ENCODE results near the gene SH3GLB1.

SH3GLB1 gene

DNA sequence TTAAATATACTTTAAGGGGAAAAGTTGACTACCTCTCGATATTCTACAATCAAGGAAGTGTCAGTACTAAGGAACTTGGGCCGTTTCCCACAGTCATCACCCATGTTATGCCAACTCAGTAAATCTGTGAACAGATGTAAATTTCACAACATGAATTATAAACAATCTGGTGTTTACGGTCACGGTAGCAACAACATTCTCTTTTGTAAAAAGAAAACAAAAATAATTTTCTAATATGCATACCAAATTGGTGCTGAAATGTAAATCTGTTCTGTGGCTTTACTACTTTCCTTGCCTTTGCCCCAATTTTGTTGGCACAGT is 1.2 kb downstream of the SH3GLB1 start:
- Histone ChIP-seq H3K27ac (peak overlapping the region; percentile 89), H3K4me3 (ENCODE audit: low read depth, low read length) (peak overlapping the region; percentile 88), H3K27me3 (ENCODE audit: insufficient read depth, low read depth, severe bottlenecking) (no peaks in the 10 kb centered on the region), H3K36me3 (peaks cover 8% of the 10 kb centered on the region), H3K9me3 (ENCODE audit: severe bottlenecking) (no peaks in the 10 kb centered on the region)
- TF ChIP-seq, protein P1, sequence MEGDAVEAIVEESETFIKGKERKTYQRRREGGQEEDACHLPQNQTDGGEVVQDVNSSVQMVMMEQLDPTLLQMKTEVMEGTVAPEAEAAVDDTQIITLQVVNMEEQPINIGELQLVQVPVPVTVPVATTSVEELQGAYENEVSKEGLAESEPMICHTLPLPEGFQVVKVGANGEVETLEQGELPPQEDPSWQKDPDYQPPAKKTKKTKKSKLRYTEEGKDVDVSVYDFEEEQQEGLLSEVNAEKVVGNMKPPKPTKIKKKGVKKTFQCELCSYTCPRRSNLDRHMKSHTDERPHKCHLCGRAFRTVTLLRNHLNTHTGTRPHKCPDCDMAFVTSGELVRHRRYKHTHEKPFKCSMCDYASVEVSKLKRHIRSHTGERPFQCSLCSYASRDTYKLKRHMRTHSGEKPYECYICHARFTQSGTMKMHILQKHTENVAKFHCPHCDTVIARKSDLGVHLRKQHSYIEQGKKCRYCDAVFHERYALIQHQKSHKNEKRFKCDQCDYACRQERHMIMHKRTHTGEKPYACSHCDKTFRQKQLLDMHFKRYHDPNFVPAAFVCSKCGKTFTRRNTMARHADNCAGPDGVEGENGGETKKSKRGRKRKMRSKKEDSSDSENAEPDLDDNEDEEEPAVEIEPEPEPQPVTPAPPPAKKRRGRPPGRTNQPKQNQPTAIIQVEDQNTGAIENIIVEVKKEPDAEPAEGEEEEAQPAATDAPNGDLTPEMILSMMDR (IDR thresholded peaks at IDR 0.05; ENCODE audit: low read depth, low read length), result no peak
- no peak for DNase-seq

DNA sequence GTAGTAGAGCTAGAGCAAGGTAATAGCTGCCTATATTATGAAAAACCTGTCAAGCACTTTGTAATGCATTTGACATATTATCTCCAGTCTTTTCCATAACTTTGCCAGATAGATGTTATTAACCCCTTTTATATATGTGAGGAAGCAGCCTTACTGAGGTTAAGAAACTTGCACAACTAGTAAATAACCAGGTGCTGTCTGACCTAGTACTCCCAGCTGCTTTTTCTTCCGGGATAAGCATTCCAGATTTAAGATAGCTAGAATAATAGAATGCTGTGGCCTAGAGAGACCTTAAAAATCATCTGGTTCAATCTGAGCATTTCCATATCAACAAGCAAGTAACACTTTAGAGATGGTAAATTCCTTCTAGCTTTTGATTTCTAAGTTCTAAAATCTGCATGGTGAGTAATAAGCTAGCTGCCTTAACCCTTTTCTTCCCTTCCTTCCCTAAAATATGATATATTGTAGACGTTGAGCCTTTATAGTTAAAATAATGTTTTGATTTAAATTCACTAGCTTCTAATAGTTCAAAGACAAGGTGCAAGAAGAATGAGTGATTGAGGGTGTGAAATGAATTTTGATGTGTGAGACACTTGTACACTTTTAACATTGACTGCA is 1.8 kb downstream of the SH3GLB1 start:
- Histone ChIP-seq H3K4me3 (ENCODE audit: low read depth, low read length) (peak overlapping the region; percentile 88), H3K27ac (no peak overlapping the region)

GRCh38 chr1:86708920-86709319 is 4.5 kb downstream of the SH3GLB1 start:
- H3K36me3 ChIP-seq, result peaks cover 8% of the 10 kb centered on the region
- no peaks in the 10 kb centered on the region for H3K27me3 ChIP-seq (ENCODE audit: insufficient read depth, low read depth, severe bottlenecking)
- TF ChIP-seq, protein P1 (IDR thresholded peaks at IDR 0.05; ENCODE audit: low read depth, low read length), result no peak
- no peak overlapping the region for H3K27ac ChIP-seq
- DNase-seq, result no peak
- H3K9me3 ChIP-seq (ENCODE audit: severe bottlenecking), result no peaks in the 10 kb centered on the region
- no peak overlapping the region for H3K4me3 ChIP-seq (ENCODE audit: low read depth, low read length)

More for the DNA sequence above, 1.8 kb downstream of the SH3GLB1 start:
- H3K27me3 ChIP-seq (ENCODE audit: insufficient read depth, low read depth, severe bottlenecking), result no peaks in the 10 kb centered on the region
- TF ChIP-seq, protein P1 (IDR thresholded peaks at IDR 0.05; ENCODE audit: low read depth, low read length), result no peak
- DNase-seq, result no peak
- peaks cover 8% of the 10 kb centered on the region for H3K36me3 ChIP-seq
- no peaks in the 10 kb centered on the region for H3K9me3 ChIP-seq (ENCODE audit: severe bottlenecking)

- TF ChIP-seq, protein P1 (IDR thresholded peaks at IDR 0.05; ENCODE audit: low read depth, low read length), result no peak
- DNase-seq, result no peak
- Histone ChIP-seq H3K36me3 (peaks cover under 1% of the 10 kb centered on the region), H3K4me3 (ENCODE audit: low read depth, low read length) (no peak overlapping the region), H3K27ac (no peak overlapping the region), H3K9me3 (ENCODE audit: severe bottlenecking) (no peaks in the 10 kb centered on the region), H3K27me3 (ENCODE audit: insufficient read depth, low read depth, severe bottlenecking) (no peaks in the 10 kb centered on the region)
These were observed 7.9 kb downstream of the SH3GLB1 start for GRCh38 chr1:86712088-86712860.

DNA sequence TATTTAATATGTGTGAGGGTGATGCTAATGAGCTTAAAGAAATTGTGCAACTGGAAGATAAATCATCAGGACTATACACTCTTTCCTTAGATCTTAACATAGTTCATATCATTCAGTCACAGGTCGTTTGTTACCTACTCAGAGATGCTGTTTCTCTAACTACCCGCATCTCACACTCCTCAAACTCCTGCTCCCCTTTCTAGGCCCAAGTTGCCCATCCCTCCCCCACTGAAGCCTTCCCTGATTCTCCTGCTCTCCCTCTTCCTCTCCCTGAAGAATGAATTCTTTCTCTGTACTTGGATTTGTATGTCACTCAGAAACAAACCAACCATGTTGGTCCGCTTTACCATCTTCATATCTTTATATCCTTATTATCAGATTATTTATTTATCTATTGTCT is 9.1 kb downstream of the SH3GLB1 start:
- DNase-seq, result no peak
- H3K27me3 ChIP-seq (ENCODE audit: insufficient read depth, low read depth, severe bottlenecking), result no peaks in the 10 kb centered on the region
- H3K9me3 ChIP-seq (ENCODE audit: severe bottlenecking), result no peaks in the 10 kb centered on the region
- H3K36me3 ChIP-seq, result peaks cover 4% of the 10 kb centered on the region
- TF ChIP-seq, protein P1 (IDR thresholded peaks at IDR 0.05; ENCODE audit: low read depth, low read length), result no peak
- no peak overlapping the region for H3K4me3 ChIP-seq (ENCODE audit: low read depth, low read length)
- H3K27ac ChIP-seq, result no peak overlapping the region
